C1 segment of cervical spinal cord (tissue), 14 donors: ENCODE data around the gene HDAC1.
"Not testable (repeated sequence)": the region's sequence is repeated elsewhere in the genome, so short reads cannot be mapped to it uniquely, and the experiment has no call there.

Source experiments
- DNase-seq, 14 donors: peaks; one replicate each; lab custom pipeline; 2025; lab: John Stamatoyannopoulos, UW

HDAC1 gene

GRCh38 chr1:32273391-32274208 is 18.3 kb upstream of the HDAC1 start:
- DNase-seq: no peak

GRCh38 chr1:32274646-32275340 is 17.1 kb upstream of the HDAC1 start:
- no peak for DNase-seq

GRCh38 chr1:32275424-32275823 is 16.5 kb upstream of the HDAC1 start:
- no peak for DNase-seq

GRCh38 chr1:32276032-32276782 is 15.7 kb upstream of the HDAC1 start:
- no peak for DNase-seq

- not testable (repeated sequence) for DNase-seq
Measured at GRCh38 chr1:32284777-32285176, 7.1 kb upstream of the HDAC1 start.

- DNase-seq: no peak
Measured at GRCh38 chr1:32285658-32286057, 6.2 kb upstream of the HDAC1 start.

- no peak for DNase-seq
Measured at GRCh38 chr1:32286763-32287162, 5.1 kb upstream of the HDAC1 start.

- DNase-seq: no peak
Measured at GRCh38 chr1:32289256-32289655, 2.6 kb upstream of the HDAC1 start.

GRCh38 chr1:32291145-32291707 is 657 bp upstream of the HDAC1 start:
- DNase-seq: no peak

GRCh38 chr1:32298211-32298610 is 6.3 kb downstream of the HDAC1 start:
- not testable (repeated sequence) for DNase-seq

GRCh38 chr1:32299327-32299726 is 7.4 kb downstream of the HDAC1 start:
- DNase-seq: no peak

GRCh38 chr1:32303358-32303757 is 11.5 kb downstream of the HDAC1 start:
- no peak for DNase-seq

GRCh38 chr1:32303997-32304622 is 12.2 kb downstream of the HDAC1 start:
- DNase-seq: no peak

GRCh38 chr1:32305310-32305709 is 13.4 kb downstream of the HDAC1 start:
- no peak for DNase-seq

GRCh38 chr1:32307324-32307723 is 15.4 kb downstream of the HDAC1 start:
- DNase-seq: no peak

- no peak for DNase-seq
Measured at GRCh38 chr1:32309960-32310359, 18.1 kb downstream of the HDAC1 start.

- DNase-seq: no peak
Measured at GRCh38 chr1:32311709-32312393, 20.0 kb downstream of the HDAC1 start.

GRCh38 chr1:32316903-32317277 is 25.0 kb downstream of the HDAC1 start:
- DNase-seq: no peak

GRCh38 chr1:32318127-32318869 is 26.4 kb downstream of the HDAC1 start:
- no peak for DNase-seq

GRCh38 chr1:32321712-32322291 is 29.9 kb downstream of the HDAC1 start:
- no peak for DNase-seq
